Measurements from ENCODE around the gene EFNB3. TPM values are rescaled to one million over a fixed set of nuclear protein-coding genes. Genes with fewer than 3 reads are reported as not detected.
A peak's percentile ranks its signal among the peaks of the same experiment; 100 is the strongest.

Gene EFNB3
- total and polyA plus RNA-seq, 8 donors, result 0.37 to 5.4 (median 0.98) TPM

DNA sequence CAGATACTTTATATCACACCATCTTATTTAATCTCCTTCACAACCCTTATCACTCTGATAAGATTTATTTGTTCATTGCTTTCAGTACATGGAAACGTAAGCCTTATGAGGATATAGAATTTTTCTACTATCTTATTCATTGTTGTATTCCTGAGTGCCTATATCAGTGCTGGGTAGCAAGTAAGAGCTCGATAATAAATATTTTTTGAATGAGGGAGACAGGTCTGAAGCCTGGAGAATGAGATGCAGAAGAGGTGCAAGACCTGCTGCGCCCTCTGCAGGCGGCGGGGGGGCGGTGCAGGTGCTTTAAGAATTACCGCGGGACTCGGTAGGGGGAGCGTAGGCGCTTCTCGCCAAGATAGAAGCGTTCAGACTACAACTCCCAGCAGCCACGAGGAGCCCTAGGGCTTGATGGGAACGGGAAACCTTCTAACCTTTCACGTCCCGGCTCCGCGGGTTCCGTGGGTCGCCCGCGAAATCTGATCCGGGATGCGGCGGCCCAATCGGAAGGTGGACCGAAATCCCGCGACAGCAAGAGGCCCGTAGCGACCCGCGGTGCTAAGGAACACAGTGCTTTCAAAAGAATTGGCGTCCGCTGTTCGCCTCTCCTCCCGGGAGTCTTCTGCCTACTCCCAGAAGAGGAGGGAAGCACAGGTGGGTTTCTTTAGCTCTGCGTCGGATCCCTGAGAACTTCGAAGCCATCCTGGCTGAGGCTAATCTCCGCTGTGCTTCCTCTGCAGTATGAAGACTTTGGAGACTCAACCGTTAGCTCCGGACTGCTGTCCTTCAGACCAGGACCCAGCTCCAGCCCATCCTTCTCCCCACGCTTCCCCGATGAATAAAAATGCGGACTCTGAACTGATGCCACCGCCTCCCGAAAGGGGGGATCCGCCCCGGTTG is 16.8 kb upstream of the EFNB3 start, which contains the start of gene WRAP53:
WRAP53 (plus strand) TSS at position 570 of the 900 bp plus-strand sequence; CDS start at position 742, 172 bp downstream.
- DNase-seq (peak; percentile 95 to 98 (median 97)), FAIRE-seq (peak; percentile 91), ATAC-seq (peak; percentile 82 to 89 (median 86))
- 0% methylated on average over 51 of the region's 51 CpGs for WGBS, 2 donors
- H3K4me3 ChIP-seq, result peak within 1 kb of the TSS; percentile 45 to 91 (median 64)
- intact Hi-C loops (cut with DNase I), result no loop called here
- H3K27me3 ChIP-seq, result no peaks in the 10 kb centered on the region
- H3K4me1 ChIP-seq, result peaks cover 3 to 25% (median 19%) of the 10 kb centered on the region in 3 donors
- H3K27ac ChIP-seq, result peak within 1 kb of the TSS; percentile 93 to 98 (median 97)
- TF ChIP-seq CTCF (IDR thresholded peaks at IDR 0.05), result peak; percentile 92 to 99 (median 98)
- H3K9me3 ChIP-seq, result no peaks in the 10 kb centered on the region
- H3K36me3 ChIP-seq, result no peaks in the 10 kb centered on the region

GRCh38 chr17:7688808-7689316 is 16.1 kb upstream of the EFNB3 start:
- Histone ChIP-seq H3K4me3 (peak overlapping the region; percentile 45 to 91 (median 64)), H3K27me3 (no peaks in the 10 kb centered on the region), H3K4me1 (peaks cover 3 to 25% (median 19%) of the 10 kb centered on the region in 3 donors), H3K27ac (peak overlapping the region in 3 of 4 donors; percentile 26 to 44 (median 31)), H3K9me3 (no peaks in the 10 kb centered on the region), H3K36me3 (no peaks in the 10 kb centered on the region)
- FAIRE-seq (no peak), ATAC-seq (no peak), DNase-seq (no peak)
- WGBS, 2 donors, result 11 to 14% methylated on average over 13 of the region's 13 CpGs
- TF ChIP-seq CTCF (IDR thresholded peaks at IDR 0.05), result no peak
- intact Hi-C loops (cut with DNase I), result no loop called here

GRCh38 chr17:7695586-7695985 is 9.4 kb upstream of the EFNB3 start:
- ATAC-seq (no peak), DNase-seq (no peak), FAIRE-seq (no peak)
- Histone ChIP-seq H3K4me1 (no peaks in the 10 kb centered on the region), H3K4me3 (no peak overlapping the region), H3K27ac (no peak overlapping the region), H3K27me3 (no peaks in the 10 kb centered on the region), H3K9me3 (no peaks in the 10 kb centered on the region), H3K36me3 (no peaks in the 10 kb centered on the region)
- intact Hi-C loops (cut with DNase I), result no loop called here
- WGBS, 2 donors, result 88 to 92% methylated on average over 10 of the region's 10 CpGs
- no peak for TF ChIP-seq CTCF (IDR thresholded peaks at IDR 0.05)

- DNase-seq (peak in 1 of 6 donors; percentile 7), FAIRE-seq (no peak), ATAC-seq (no peak)
- Histone ChIP-seq H3K4me3 (no peak overlapping the region), H3K27ac (no peak overlapping the region), H3K9me3 (no peaks in the 10 kb centered on the region), H3K4me1 (no peaks in the 10 kb centered on the region), H3K27me3 (no peaks in the 10 kb centered on the region), H3K36me3 (no peaks in the 10 kb centered on the region)
- TF ChIP-seq CTCF (IDR thresholded peaks at IDR 0.05), result no peak
- WGBS, 2 donors, result 96 to 98% methylated on average over 4 of the region's 4 CpGs
- intact Hi-C loops (cut with DNase I), result no loop called here
These were observed 7.0 kb upstream of the EFNB3 start for GRCh38 chr17:7697828-7698588.
